CD4-positive, alpha-beta T cell treated with Interferon alpha-2 for 1 hour (primary cell): Measurements from ENCODE around the gene ABCG8.

Experiments used
- DNase-seq, 2 donors: peaks; one replicate each; pipeline ENCODE4 v3.0.0-alpha.2; 2020 to 2022

The ABCG8 gene

DNA sequence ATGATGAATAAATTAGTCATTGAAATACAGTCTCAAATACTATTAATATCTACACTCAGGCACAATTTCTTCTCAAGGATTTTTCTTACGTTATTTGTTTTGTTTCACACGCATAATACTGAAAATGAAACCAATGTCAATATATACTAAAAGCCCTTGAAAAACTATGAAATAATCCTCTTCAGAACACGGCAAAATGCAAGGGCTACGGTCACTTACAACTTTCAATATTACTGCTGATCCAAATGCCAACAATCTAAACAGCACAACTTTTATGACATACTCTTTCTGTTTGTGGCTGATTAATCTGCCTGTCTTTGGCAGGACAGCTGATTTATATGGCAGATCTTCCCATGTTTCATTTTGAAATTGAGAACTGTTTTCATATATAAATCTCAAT, 88.7 kb downstream of the ABCG8 start:
- DNase-seq, result no peak

DNA sequence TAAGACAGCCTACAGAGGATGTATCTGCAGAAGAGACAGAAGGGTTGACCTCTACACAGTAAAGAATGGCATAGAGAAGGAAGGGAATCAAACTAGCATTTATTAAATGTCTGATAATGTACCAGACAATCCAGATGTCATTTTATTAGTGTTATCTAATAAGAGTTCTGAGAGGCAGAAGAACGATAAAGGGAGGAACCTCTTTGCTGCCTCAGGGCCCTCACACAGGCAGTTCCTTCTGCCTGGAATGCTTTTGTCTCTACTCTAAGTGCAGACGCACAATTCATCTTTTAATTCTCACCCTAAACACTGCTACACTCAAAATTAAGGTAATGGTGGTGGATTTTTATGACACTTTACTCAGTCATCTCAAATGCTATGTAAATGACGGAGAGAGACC, 92.5 kb downstream of the ABCG8 start:
- no peak for DNase-seq
